ENCODE data around the gene KCTD10. TPM values are rescaled to one million over a fixed set of nuclear protein-coding genes. Genes with fewer than 3 reads are reported as not detected.

KCTD10 gene
- total RNA-seq, 1 experiment from 2014 or later: 55.2 TPM

DNA sequence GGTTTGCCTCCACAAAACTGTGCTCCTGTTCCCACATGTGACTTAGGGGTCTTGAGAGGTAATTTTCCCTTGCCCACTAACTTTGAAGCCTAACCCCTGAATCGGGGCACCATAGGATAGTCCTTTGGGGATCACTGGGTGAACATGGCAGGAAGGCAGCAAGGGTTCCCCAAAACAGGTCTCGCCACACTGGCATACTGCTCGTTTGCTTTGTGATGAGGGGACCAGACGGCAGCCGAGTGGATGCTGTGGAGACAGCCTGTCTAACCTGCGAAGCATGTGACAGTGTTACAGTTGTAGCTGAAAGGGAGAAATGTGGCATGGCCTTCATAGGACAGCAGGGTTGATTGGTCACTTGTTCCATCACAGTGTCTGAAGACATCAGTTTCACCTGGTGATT, 42.7 kb upstream of the KCTD10 start:
- no peak for TF ChIP-seq POLR2AphosphoS5 (IDR thresholded peaks at IDR 0.05; ENCODE audit: low read depth, low read length)
- TF ChIP-seq, protein P1, sequence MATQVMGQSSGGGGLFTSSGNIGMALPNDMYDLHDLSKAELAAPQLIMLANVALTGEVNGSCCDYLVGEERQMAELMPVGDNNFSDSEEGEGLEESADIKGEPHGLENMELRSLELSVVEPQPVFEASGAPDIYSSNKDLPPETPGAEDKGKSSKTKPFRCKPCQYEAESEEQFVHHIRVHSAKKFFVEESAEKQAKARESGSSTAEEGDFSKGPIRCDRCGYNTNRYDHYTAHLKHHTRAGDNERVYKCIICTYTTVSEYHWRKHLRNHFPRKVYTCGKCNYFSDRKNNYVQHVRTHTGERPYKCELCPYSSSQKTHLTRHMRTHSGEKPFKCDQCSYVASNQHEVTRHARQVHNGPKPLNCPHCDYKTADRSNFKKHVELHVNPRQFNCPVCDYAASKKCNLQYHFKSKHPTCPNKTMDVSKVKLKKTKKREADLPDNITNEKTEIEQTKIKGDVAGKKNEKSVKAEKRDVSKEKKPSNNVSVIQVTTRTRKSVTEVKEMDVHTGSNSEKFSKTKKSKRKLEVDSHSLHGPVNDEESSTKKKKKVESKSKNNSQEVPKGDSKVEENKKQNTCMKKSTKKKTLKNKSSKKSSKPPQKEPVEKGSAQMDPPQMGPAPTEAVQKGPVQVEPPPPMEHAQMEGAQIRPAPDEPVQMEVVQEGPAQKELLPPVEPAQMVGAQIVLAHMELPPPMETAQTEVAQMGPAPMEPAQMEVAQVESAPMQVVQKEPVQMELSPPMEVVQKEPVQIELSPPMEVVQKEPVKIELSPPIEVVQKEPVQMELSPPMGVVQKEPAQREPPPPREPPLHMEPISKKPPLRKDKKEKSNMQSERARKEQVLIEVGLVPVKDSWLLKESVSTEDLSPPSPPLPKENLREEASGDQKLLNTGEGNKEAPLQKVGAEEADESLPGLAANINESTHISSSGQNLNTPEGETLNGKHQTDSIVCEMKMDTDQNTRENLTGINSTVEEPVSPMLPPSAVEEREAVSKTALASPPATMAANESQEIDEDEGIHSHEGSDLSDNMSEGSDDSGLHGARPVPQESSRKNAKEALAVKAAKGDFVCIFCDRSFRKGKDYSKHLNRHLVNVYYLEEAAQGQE (IDR thresholded peaks at IDR 0.05; ENCODE audit: insufficient read depth in 1 of 2, low read depth in 2 of 2, low read length in 1 of 2): no peak
- Histone ChIP-seq H3K4me1 (ENCODE audit: control insufficient read depth, insufficient read depth, low read length) (no peaks in the 10 kb centered on the region), H3K27me3 (ENCODE audit: control insufficient read depth, insufficient read depth, low read length) (no peaks in the 10 kb centered on the region), H3K9me3 (ENCODE audit: control insufficient read depth, insufficient read depth, low read depth, low read length) (no peaks in the 10 kb centered on the region), H3K4me3 (ENCODE audit: low read depth in 2 of 2, low read length in 2 of 2) (no peak overlapping the region), H3K27ac (ENCODE audit: low read length) (no peak overlapping the region), H3K36me3 (ENCODE audit: control insufficient read depth, insufficient read depth, low read length) (no peaks in the 10 kb centered on the region)
- DNase-seq (ENCODE audit: low read depth, low spot score) (no peak), ATAC-seq (no peak)
- no TSS peak for BruUV-seq (replicated peaks)
- in situ Hi-C loops (cut with HindIII; ENCODE audit: low pct_unique_long_range_greater_than_20kb, low sequenced_read_pairs) (no loop called here), intact Hi-C loops (cut with micrococcal nuclease; ENCODE audit: unreplicated experiment) (no loop called here)
- CTCF ChIA-PET: no interaction called here
- POLR2A ChIA-PET: no interaction called here

DNA sequence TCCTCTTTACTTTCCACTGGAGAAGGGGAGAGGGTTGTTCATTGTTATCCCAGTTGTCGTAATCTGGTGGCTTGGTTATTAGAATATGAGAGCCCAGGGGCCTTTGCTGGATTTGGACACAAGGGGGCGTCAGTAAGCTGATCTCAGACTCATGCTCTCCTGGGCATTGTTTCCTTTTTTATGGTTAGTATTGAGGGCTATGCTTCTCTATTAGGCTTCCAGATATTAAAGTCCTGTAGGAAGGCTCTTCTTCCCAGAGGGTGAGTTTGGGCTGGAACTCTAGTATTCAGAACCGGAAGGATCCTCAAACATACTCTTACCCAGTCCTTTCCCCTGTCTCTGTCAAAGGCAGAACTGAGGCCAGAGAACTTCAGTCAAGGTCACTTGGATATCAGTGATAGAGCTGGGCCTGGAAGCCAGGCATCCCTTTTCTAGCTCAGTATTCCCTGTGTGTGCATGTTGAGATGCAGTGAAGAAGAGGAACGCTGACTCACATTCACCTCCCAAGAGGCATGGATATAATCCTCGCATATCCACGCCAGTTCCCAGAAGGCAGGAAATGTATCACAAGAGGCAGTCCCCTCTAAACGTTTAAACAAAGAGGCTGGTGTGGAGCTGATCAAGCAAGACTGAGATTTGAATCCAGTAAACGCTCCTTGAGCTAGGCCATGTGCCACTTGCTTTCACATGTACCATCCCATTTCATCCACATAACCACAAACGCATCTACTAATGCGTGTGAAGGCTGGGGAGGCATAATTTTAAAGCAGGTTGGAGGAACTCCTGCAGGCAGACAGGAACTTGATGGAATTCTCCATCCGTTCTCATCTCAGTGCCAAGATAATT, 41.9 kb upstream of the KCTD10 start:
- TF ChIP-seq TCF7L2 (IDR thresholded peaks at IDR 0.05; ENCODE audit: low read depth, low read length) (no peak), POLR2AphosphoS5 (IDR thresholded peaks at IDR 0.05; ENCODE audit: low read depth, low read length) (no peak)
- TF ChIP-seq, protein P2, sequence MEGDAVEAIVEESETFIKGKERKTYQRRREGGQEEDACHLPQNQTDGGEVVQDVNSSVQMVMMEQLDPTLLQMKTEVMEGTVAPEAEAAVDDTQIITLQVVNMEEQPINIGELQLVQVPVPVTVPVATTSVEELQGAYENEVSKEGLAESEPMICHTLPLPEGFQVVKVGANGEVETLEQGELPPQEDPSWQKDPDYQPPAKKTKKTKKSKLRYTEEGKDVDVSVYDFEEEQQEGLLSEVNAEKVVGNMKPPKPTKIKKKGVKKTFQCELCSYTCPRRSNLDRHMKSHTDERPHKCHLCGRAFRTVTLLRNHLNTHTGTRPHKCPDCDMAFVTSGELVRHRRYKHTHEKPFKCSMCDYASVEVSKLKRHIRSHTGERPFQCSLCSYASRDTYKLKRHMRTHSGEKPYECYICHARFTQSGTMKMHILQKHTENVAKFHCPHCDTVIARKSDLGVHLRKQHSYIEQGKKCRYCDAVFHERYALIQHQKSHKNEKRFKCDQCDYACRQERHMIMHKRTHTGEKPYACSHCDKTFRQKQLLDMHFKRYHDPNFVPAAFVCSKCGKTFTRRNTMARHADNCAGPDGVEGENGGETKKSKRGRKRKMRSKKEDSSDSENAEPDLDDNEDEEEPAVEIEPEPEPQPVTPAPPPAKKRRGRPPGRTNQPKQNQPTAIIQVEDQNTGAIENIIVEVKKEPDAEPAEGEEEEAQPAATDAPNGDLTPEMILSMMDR (IDR thresholded peaks at IDR 0.05): peak; percentile 92
- BruUV-seq (replicated peaks): no TSS peak
- intact Hi-C loops (cut with micrococcal nuclease; ENCODE audit: unreplicated experiment) (loop anchor here (1.0 kb wide), 1 partner anchor 256 kb away; no protein-coding TSS in a partner anchor), in situ Hi-C loops (cut with HindIII; ENCODE audit: low pct_unique_long_range_greater_than_20kb, low sequenced_read_pairs) (no loop called here)
- Histone ChIP-seq H3K36me3 (ENCODE audit: control insufficient read depth, insufficient read depth, low read length) (no peaks in the 10 kb centered on the region), H3K27me3 (ENCODE audit: control insufficient read depth, insufficient read depth, low read length) (no peaks in the 10 kb centered on the region), H3K4me3 (ENCODE audit: low read depth in 2 of 2, low read length in 2 of 2) (no peak overlapping the region), H3K9me3 (ENCODE audit: control insufficient read depth, insufficient read depth, low read depth, low read length) (no peaks in the 10 kb centered on the region), H3K4me1 (ENCODE audit: control insufficient read depth, insufficient read depth, low read length) (no peaks in the 10 kb centered on the region), H3K27ac (ENCODE audit: low read length) (no peak overlapping the region)
- peak; percentile 79; the same call in 1 of the 2 replicates for ATAC-seq
- ChIA-PET CTCF (interaction anchor here (0.6 kb wide), 2 partner anchors 39 to 109 kb away, joined by 3 to 6 read pairs; no protein-coding TSS in a partner anchor), POLR2A (interaction anchor here (0.5 to 0.6 kb wide), 2 partner anchors 36 to 412 kb away, joined by 6 to 15 read pairs; no protein-coding TSS in a partner anchor)
- DNase-seq (ENCODE audit: low read depth, low spot score): peak; percentile 33

DNA sequence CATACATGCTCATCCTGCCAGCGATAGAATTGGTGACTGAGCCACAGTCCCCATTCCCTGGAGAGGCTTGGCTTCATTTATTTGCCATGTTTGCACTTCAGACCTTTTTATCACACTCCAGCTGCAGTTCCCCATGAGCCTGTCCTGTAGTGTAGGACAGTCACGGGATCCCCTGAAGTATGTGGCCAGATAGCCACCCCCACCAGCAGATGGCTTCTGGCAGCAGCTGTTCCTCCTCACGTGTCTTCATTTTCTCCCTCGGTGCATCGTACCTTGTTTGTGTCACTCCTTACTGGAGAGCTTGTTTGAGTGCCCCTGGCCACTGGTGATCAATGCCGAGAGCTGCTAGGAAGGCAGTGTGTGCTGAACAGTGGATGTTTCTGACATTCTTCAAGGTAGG, 40.5 kb upstream of the KCTD10 start:
- intact Hi-C loops (cut with micrococcal nuclease; ENCODE audit: unreplicated experiment) (loop anchor here (1.0 kb wide), 1 partner anchor 258 kb away; no protein-coding TSS in a partner anchor), in situ Hi-C loops (cut with HindIII; ENCODE audit: low pct_unique_long_range_greater_than_20kb, low sequenced_read_pairs) (no loop called here)
- no TSS peak for BruUV-seq (replicated peaks)
- H3K27ac ChIP-seq (ENCODE audit: low read length): no peak overlapping the region
- ATAC-seq (no peak), DNase-seq (ENCODE audit: low read depth, low spot score) (no peak)
- ChIA-PET POLR2A (no interaction called here), CTCF (interaction anchor here (0.8 kb wide), 1 partner anchor 268 kb away, joined by 3 read pairs; no protein-coding TSS in a partner anchor)
- H3K4me1 ChIP-seq (ENCODE audit: control insufficient read depth, insufficient read depth, low read length): no peaks in the 10 kb centered on the region
- no peaks in the 10 kb centered on the region for H3K9me3 ChIP-seq (ENCODE audit: control insufficient read depth, insufficient read depth, low read depth, low read length)
- TF ChIP-seq POLR2AphosphoS5 (IDR thresholded peaks at IDR 0.05; ENCODE audit: low read depth, low read length) (no peak), TCF7L2 (IDR thresholded peaks at IDR 0.05; ENCODE audit: low read depth, low read length) (no peak), SIN3A (IDR thresholded peaks at IDR 0.05; ENCODE audit: borderline replicate concordance, insufficient read depth, low read depth, low read length) (no peak)
- TF ChIP-seq, protein P1 (IDR thresholded peaks at IDR 0.05; ENCODE audit: insufficient read depth in 1 of 2, low read depth in 2 of 2, low read length in 1 of 2): no peak
- TF ChIP-seq, protein P2 (IDR thresholded peaks at IDR 0.05): no peak
- no peak overlapping the region for H3K4me3 ChIP-seq (ENCODE audit: low read depth in 2 of 2, low read length in 2 of 2)
- no peaks in the 10 kb centered on the region for H3K36me3 ChIP-seq (ENCODE audit: control insufficient read depth, insufficient read depth, low read length)
- H3K27me3 ChIP-seq (ENCODE audit: control insufficient read depth, insufficient read depth, low read length): no peaks in the 10 kb centered on the region

Data from Panc1 (cell line).